DMS153 treated with DMSO at 0.1 percent for 48 hours (cell line): ENCODE data around the gene TMEM108.

Experiments used
- DNase-seq: peaks from one replicate; lab custom pipeline; 2025; ENCODE audit not compliant: unreplicated experiment; lab: John Stamatoyannopoulos, UW

The TMEM108 gene

DNA sequence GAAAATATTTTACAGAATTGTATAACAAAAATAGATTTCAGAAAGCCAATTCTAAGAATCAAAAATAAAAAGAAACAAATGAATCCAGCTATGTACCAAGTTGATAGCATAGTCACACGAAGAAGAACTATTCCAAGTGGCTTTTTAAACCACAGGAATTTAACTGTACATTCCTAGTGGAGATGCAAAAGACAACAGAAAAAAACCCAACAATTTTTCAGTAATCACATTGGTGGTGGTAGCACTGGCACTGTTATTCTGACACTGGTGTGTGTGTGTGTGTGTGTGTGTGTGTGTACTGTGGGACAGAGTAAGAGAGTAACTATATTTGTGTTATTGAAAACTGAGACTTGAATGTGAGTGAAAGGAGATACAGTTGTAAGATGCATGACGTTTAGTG is 370.8 kb downstream of the TMEM108 start:
- no peak for DNase-seq

DNA sequence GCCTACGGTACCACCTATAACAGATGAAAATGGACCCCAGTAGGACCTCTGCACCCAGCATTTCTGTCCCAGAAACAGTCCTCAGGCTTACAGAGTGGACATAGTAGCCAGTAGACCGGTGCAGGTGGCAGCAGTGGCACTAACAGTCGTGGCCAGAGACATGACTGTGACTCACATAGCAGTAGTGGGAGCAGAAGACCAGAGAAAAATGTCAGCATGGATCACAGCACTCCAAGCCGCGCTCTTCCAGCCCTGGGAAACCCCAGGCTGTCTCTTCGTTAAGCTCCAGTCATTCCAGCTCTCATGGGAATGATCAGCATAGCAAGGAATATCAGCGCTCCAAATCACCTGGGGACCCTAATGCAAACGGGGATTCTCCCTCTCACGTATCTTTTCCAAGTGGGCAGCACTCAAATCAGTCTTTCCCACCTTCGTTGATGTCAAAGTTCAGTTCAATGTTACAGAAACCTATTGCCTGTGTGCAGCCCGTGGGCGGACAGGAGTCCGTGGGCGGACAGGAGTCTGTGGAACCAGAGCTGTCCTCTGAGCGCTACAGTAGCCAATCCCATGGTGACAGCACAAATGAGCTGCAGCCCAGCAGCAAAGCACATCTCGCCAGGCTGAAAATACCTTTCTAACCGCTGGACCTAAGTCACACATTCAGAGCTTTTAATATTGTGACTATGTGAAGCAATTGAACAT is 372.2 kb downstream of the TMEM108 start:
- DNase-seq: no peak

DNA sequence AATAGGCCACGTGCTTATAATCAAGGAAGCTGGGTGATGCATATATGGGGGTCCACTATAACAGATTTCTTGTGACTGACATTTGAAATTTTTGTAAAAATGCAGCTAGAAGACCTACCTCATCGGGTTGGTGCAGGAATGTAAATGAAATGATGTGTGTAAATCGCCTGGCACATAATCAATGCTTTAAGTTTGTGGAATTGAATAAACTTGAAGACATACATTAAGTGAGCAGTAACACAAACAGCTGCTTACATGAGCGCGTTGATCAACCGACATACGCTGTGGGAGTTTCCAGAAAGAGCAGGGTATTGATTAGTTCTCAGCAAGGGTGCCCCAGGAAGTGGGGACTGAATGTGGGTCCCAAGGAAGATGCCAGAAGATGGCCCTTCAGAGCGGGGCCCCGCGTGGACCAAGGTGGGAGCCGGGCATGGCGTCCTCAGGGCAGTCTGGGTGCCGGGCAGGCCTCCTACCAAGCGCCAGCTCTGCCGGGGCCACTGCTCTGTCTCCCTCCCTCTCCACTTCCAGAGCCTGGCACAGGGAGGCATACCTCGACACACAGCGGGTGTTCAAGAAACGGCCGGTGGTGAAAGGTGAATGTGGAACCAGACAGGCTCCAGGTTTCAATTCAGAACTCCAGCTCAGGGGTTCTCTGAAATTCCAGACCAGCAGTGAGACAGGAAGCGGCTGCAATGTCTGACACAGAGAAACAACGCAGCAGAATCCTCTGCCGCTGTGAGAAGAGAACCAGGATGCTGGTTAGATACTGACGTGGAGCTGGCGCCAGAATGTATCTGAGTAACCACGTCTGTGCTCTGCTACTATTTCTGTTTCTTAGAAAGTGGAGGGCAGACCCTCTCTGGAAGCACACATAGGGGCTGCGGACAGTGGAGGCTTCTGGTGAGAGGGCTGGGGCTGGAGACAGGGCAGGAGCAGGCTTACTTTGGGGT is 374.3 kb downstream of the TMEM108 start:
- DNase-seq: no peak

DNA sequence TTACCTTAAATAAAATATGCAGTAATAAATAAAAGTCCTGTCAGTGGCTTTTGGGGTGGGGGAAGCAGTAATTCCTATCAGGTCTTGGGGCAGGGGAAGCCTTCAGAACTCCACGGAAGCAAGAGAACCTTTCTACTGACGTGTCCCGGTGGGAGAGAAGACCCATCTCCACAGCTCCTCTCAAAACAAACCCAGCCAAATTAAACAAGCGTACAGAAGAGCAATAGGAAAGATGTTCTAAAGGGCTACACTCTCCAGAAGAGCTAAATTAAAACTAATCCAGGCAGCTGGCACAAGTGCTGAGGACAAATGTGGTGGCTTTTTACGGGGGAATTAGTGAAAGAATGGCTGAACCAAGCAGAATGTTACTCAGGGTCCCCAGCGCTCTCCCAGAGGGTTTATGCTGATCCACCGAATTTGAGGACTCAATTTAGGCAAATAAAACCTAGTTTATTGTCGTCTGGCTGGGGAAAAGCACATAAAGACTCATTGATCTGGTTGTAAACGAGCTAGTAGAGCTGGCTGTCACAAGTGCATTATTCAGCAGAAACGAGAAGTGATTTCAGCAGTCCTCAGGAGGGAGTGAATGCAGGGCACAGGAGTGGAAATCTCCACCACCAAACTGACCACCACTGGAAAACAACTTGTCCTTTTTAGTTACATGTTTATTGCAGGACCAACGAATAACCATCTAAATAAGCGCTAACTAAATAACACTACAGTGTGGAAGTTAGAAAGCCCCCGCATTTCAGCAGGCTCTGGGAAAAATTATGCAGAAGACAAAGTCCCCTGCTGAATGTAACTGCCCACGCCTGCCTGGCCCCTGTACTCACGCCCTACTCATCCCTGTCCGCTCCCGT is 375.2 kb downstream of the TMEM108 start:
- DNase-seq: peak; percentile 29

DNA sequence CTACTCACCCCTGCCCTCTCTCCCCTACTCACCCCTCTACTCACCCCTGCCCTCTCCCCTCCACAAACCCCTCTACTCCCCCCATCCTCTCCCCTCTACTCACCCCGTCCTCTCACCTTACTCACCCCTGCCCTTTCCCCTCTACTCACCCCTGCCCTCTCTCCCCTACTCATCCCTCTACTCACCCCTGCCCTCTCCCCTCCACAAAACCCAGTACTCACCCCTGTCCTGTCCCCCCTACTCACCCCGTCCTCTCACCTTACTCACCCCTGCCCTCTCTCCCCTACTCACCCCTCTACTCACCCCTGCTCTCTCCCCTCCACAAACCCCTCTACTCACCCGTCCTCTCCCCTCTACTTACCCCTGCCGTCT is 375.8 kb downstream of the TMEM108 start:
- DNase-seq: no peak

DNA sequence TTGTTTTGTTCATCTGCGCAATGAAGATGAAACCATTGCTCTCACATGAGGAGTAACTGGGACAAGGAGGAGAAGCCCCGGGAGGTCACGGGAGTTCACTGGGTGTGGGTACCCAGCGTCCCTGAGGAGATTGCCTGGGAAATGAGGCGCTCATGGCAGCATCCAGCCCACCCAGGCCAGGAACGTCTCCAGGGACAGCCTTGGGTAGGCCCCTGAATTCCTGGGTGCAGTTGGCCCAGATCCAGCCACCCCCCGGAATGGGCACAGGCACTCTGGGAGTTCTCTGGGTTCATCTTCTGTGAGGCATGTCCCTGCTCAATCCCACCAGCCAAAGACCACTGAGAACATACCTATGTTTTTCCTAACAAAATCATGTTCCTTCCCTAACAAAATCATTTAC is 380.2 kb downstream of the TMEM108 start:
- no peak for DNase-seq

DNA sequence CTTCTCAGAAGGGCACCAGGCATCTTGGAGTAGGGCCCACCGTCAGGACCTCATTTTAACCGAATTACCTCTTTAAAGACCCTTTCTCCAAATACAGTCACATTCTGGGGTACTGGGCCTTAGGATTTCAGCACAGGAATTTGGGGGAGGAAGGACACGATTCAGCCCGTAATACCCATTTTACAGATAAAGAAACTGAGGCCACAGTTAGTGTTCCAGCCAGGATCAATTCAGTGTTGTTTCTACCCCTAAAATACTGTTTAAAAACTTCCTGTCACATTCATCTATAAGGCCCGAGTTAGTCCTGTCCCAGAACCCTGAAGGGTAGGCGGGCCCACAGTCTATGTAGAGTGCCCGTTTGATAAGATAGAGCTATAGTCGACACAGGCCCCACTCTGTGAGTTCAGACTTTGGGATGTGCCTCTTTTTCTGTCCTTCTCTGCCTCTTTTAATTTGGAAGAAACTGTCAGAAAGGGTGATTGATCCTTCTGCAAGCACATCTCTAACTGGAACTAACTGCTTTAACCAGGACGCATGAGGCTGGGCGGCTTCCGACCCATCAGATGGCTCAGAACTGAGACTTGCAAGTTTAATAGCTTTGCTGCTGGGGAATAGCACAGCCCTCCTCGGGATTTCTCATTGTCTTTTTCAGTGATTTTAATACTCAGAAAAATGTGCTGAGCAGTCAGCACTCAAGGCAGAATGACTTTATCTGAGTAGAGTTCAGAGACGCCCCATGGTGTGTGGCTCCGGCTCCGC is 381.1 kb downstream of the TMEM108 start:
- no peak for DNase-seq

DNA sequence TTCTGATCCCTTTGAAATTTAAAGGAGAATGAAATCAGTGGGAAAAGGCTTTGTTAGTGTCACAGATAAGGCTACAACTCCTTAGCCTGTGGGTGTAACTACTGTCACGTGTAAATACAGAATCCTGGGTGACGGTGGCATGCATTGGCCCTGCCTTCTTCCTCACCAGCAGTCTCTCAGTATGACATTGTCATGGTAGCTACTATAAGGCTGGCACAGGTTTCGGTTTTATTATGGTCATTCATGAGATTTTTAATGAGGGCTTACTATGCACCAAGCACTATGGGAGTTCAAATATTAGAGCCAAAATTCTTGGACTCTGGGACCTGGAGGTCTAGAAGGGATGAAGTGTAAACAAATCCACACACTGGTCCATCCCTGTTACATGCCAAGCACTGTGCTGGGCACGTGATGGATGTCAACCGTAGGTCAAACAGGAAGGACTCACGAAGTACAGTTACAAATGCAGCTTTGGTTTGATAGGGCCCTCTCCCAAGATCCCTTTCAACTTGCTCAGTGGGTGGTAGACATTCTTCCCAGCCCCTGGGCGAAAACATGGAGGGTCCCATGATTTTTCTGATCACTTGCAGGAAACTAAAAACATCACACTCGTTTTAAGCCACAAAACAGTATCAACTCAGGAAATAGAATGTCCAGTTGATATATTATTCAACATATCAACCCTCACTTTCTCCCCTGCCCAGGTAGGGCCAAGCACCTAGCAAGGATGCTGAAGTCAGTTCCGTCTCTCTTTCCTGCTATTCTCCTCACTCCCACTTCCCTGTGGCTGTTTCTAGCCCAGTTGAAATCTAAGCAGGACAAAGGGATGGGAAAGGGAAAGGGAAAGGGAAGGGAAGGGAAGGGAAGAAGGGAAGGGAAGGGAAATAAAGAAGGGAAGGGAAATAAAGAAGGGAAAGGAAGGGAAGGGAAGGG is 387.0 kb downstream of the TMEM108 start:
- no peak for DNase-seq

DNA sequence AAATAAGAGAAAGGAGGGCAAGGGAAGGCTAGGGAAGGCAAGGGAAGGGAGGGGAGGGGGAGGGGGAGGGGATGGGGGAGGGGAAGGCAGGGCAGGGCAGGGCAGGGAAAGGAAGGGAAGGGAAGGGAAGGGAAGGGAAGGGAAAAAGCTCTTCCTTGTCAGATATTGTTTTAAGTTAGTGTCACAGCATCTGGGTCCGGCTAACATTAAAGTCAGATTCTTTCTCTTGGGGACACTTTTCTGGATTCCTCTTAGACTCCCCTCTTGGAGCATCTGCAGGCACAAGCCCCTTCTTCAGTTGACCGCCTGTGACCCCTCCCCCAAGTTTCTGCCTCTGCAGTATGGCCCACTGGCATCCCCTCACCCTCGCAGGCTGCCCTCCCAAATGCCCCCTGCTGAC is 387.7 kb downstream of the TMEM108 start:
- DNase-seq: no peak

DNA sequence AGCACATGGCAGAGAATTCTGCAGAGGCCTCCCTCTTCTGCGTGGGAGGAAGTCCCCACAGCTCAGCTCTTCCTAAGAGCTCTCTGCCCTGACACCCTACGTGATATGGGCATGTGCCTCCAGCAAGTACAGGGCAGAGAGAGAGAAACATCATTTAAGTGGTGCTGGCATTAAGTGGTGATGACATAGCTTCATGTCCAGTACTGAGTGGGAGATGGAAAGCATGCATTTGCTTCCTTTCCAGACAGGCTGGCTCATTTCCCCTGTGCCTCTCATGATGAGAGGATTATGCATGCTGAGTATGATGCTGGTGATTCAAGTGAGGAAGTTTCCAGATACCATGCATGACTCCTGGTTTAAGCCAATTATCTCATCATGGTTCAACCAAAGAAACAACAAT is 388.5 kb downstream of the TMEM108 start:
- DNase-seq: no peak

DNA sequence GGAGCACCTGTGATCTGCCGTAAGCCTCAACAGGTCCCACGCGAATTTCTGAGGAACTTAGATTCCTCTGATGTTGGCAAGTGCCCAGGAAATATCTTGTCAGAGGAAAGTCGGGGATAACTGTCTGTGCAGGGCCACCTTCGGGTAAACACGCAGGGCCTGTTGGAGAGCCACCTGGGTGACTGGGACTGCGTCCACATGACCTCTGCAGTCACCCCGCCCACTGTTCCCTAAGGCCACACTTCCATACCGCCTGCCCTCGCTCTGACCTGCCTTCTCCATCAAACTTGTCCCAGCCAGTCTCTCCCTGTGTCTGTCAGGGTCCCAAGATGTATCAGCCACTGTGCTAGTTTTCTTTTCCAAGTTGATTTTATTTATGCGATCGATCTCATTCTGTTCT is 390.4 kb downstream of the TMEM108 start:
- no peak for DNase-seq

DNA sequence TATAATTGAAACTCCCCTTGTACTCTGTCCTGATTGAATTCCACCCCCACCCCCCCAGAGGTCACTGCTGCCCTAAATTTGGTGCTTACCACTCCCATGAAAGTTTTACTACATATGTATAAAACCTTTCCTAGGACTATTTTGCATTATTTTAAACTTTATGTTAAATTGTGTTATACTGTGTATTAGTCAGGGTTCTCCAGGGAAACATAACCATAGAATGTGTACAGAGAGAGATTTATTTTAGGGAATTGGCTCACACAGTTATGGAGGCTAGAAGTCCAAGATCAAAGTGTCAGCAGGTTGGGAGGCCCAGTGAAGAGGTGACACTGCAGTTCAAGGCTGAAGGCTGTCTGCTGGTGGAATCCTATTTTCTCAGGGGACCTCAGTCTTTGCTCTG is 390.9 kb downstream of the TMEM108 start:
- no peak for DNase-seq

DNA sequence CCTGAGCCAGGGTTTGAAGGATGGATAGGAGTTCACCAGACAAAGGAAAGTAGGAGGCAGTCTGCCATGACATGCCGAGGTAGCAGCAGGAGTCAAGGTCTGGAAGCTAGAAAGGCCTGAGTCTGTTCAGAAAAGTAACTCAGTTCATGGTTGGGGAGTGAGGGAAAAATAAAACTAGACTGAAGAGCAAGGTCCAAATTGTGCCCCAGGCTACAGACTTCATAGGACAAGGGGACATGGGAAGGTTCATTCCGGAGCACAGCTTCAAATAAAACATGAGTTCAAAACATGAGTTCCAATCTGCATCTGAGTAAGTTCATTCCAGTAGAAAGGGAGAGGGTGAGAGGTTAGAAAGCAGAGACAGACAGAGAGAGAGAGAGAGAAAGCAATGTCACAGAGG is 401.4 kb downstream of the TMEM108 start:
- no peak for DNase-seq

DNA sequence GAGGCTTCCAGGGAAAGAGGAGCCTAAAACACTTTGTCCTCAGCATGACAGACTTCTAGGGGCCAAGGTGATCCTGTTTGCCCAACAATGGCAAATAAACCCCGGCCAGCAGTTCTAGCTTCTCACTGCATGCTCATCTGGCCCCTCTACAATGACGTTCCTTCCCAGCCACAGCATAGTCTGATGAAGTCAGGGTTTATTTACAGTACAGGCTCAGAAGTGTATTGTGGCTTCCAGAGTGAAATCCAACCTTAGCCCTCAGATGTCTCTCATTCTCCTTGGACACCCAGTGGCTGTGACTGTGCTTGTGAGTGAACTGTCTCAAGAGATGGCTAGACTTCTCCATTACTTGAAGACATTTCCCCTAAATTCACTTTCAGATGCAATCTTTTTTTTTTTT is 402.5 kb downstream of the TMEM108 start:
- no peak for DNase-seq

DNA sequence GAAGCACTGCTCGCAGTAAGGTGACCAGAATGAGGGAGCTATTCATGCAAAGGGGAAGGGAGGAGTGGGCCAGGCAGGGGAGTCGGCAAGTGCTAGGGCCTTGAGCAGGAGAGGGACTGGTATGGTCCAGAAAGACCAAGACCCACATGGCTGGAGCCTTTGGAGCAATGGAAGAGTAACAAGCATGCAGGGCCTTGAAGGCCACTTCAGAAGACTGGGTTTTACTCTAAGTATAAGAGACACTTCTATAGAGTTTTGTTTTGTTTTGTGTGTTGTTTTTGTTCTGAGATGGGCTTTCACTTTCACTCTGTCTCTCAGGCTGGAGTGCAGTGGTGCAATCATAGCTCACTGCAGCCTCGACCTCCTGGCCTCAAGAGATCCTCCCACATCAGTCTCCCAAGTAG is 403.7 kb downstream of the TMEM108 start:
- no peak for DNase-seq

DNA sequence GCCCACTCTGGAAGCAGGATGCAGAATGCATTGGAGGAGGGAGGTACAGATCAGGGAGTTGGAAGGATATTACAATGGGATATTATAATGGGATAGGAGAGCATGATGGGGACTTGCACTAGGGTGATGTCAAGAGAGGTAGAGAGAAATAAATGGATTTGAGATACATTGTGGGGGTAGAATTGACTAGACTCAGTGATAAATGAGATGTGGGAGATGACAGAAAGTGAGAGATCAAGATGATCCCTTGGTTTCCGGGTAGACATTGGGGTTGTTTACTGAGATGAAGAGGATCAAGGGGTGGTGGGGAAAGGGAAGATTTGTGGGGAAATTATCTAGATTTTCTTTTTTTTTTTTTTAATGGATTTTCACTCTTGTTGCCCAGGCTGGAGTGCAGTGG is 404.3 kb downstream of the TMEM108 start:
- no peak for DNase-seq

DNA sequence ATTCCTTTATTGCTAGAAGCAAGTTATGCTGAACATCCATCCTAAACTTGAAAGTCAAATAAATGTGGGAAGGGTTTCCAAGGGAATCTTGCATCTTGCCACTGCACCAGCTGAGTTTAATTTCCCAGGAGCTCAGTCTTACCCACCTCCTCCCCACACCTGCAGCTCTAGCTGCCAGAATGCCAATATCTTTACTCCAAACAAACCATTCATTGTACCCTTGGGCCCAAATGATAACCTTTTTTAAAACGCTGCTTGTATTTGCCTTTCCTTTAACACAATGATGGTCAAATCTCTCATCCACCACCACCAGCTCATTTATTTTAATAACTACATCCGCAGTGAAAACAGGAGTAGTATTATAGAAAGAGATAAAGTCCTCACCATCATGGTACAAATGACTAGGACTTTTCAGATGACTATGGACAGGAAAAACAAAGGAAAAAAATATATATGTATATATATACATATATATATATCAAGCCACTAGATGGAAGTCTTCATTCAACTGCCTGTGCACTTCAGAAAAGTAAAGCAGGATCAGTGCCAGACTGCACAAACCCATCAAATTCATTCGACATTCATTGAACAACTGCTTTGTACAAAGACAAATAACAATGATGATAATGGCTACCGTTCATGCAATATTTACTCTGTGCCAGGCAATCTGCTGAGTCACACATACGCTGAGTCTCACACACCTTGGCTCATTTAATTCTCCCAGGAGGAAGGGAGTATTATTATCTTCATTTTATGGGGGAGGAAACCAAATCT is 405.6 kb downstream of the TMEM108 start:
- peak; percentile 77 for DNase-seq

DNA sequence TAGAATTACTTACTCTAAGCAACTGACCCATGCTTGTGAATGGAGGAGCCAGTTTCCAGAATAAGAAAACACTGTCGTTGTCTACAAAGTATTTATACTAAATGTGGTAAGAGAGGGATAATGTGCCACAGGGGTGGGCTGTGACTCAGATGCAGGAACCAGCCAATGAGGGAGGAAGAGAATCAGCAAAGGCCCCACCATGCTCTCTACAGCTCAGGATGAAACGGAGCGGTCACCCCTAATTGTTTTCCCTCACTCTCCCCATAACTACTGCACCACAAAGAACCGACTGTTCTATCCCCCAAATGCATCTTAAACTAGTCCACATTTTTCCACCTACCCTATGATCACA is 406.2 kb downstream of the TMEM108 start:
- DNase-seq: no peak

DNA sequence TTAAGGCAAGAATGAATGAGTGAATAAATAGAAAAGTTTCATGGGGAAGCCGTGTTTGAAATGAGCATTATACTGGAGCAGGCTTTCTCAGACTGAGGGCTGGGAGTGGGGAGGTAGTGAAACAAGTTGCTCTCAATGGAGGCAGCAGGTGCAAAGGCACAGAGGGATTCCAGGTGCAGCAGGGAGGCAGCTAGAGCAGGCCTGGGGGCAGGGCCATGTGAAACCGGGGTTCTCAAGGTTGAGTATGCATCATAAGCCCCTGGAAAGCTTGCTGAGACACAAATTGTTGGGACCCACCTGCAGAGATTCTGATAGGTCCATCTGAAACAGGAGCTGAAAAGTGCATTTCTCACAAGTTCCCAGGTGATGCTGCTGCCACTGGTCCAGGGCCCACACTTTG is 406.9 kb downstream of the TMEM108 start:
- no peak for DNase-seq
